Ovary (tissue), 3 donors: ENCODE measurements around the gene DHRS7C.

Experiments
- EP300 ChIP-seq: sonication (generic); formaldehyde crosslinking; IDR thresholded peaks from one replicate; pipeline ENCODE4 v1.6.1; 2017; ENCODE audit warnings: antibody characterized with exemption
- POLR2A ChIP-seq: fragments of 450-650 bp; IDR thresholded peaks from one replicate; pipeline ENCODE4 v1.6.1; 2017; ENCODE audit warnings: antibody characterized with exemption, mild to moderate bottlenecking, moderate library complexity
- TF ChIP-seq, protein P1 (sequence below), 3 donors: fragments of 450-650 bp in 2 of 3; fragments of 200-600 bp in 1 of 3; IDR thresholded peaks; one replicate each; pipeline versions ENCODE4 v1.5.1 to v1.8.0; 2016 to 2022; ENCODE audit warnings: antibody characterized with exemption in 3 of 3, mild to moderate bottlenecking in 1 of 3
- donor health status: DM: no; HTN: no; CAD: no.

DNA sequence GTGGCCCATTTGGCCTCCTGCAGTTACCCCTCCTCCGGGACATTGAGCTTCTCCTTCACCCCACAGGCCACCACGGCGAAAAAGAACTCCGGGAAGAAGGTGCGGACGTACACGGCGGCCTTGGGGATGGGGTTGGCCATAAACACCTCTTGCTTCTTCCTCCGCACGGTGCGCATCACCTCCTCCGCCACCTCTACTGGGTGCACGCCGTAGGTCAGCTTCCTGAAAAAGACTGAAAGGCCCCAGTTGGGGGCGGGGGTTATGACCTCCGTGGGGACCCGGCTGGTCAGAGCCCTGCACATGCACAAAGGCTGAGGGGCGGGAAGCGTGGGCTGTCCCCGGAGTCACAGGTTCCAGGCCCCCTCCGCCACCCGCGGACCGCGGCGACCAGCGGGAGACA, 19.9 kb downstream of the DHRS7C start:
- TF ChIP-seq, protein P1, sequence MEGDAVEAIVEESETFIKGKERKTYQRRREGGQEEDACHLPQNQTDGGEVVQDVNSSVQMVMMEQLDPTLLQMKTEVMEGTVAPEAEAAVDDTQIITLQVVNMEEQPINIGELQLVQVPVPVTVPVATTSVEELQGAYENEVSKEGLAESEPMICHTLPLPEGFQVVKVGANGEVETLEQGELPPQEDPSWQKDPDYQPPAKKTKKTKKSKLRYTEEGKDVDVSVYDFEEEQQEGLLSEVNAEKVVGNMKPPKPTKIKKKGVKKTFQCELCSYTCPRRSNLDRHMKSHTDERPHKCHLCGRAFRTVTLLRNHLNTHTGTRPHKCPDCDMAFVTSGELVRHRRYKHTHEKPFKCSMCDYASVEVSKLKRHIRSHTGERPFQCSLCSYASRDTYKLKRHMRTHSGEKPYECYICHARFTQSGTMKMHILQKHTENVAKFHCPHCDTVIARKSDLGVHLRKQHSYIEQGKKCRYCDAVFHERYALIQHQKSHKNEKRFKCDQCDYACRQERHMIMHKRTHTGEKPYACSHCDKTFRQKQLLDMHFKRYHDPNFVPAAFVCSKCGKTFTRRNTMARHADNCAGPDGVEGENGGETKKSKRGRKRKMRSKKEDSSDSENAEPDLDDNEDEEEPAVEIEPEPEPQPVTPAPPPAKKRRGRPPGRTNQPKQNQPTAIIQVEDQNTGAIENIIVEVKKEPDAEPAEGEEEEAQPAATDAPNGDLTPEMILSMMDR (IDR thresholded peaks at IDR 0.05), result no peak
- TF ChIP-seq EP300 (no peak), POLR2A (no peak)
